HCT116 (cell line): ENCODE data around the gene GRB7. TPM values are rescaled to one million over a fixed set of nuclear protein-coding genes. Genes with fewer than 3 reads are reported as not detected.

Source experiments
- ATAC-seq: fragments of 200-7000 bp; cut with Tn5 transposase; 2 replicates; pipeline ENCODE4 v1.9.1; 2020; ENCODE audit warnings: mild to moderate bottlenecking, moderate library complexity
- BruUV-seq: library from RNA; stranded (reverse); fragments of 400-500 nt; replicated peaks from 2 replicates; lab custom pipeline; 2021; lab: Mats Ljungman, UMichigan
- CTCF ChIA-PET: fragments of 300-600 bp; sonication (Branson Sonifier 250); formaldehyde crosslinking; loops from one replicate; lab custom pipeline; 2021; ENCODE audit warnings: antibody characterized with exemption; lab: Charles Lee
- POLR2A ChIA-PET: fragments of 300-600, 350-600 bp; sonication (Branson Sonifier 250); formaldehyde crosslinking; loops from one replicate; lab custom pipeline; 2021; ENCODE audit warnings: antibody characterized with exemption; lab: Charles Lee
- RAD21 ChIA-PET, 2 experiments: fragments of 300-600 bp; sonication (Branson Sonifier 250); formaldehyde crosslinking; loops; one replicate each; lab custom pipeline; 2023; ENCODE audit warnings: low total read pairs in 2 of 2; ENCODE audit not compliant: uncharacterized antibody in 2 of 2, unreplicated experiment in 2 of 2, low non-redundant PET in 1 of 2; lab: Charles Lee
- DNase-seq: peaks from one replicate; pipeline ENCODE4 v3.0.0-alpha.2; 2010; ENCODE audit warnings: low read depth, low spot score
- H2AFZ ChIP-seq: fragments of 200-600 bp; shearing (Covaris generic), sonication (generic); 2 replicates; pipeline ENCODE4 v1.6.1; 2017; ENCODE audit warnings: low read depth, mixed run types, mixed read lengths, antibody characterized with exemption, low read length; ENCODE audit not compliant: poor library complexity, severe bottlenecking
- H3K27ac ChIP-seq: 2 replicates; pipeline ENCODE4 v1.5.1; 2012; ENCODE audit warnings: low read depth, low read length
- H3K27me3 ChIP-seq: fragments of 200-600 bp; sonication (generic); 2 replicates; pipeline ENCODE4 v1.6.1; 2016; ENCODE audit warnings: mixed run types, low read length, mixed read lengths; ENCODE audit not compliant: insufficient read depth
- H3K36me3 ChIP-seq, 2 experiments: fragments of 200-500 bp in 1 of 2; fragments of 200-600 bp in 1 of 2; sonication (Bioruptor generic) in 1 of 2; sonication (generic) in 1 of 2; 2 replicates each; pipeline versions ENCODE4 v1.5.1 to v1.6.1; 2014 to 2016; ENCODE audit warnings: low read length in 2 of 2, inconsistent platforms in 1 of 2, mixed read lengths in 1 of 2, mixed run types in 1 of 2; ENCODE audit not compliant: insufficient read depth in 2 of 2, control insufficient read depth in 1 of 2
- H3K4me1 ChIP-seq, 2 experiments: fragments of 200-600 bp in 1 of 2; sonication (generic) in 1 of 2; 2 replicates each; pipeline versions ENCODE4 v1.5.1 to v1.6.1; 2012 to 2017; ENCODE audit warnings: low read length in 2 of 2, inconsistent platforms in 1 of 2, mild to moderate bottlenecking in 1 of 2, mixed read lengths in 1 of 2, mixed run types in 1 of 2, moderate library complexity in 1 of 2; ENCODE audit not compliant: insufficient read depth in 2 of 2, control insufficient read depth in 1 of 2
- H3K4me2 ChIP-seq: fragments of 200-600 bp; sonication (generic); 2 replicates; pipeline ENCODE4 v1.6.1; 2017; ENCODE audit warnings: mixed run types, low read length, mixed read lengths
- H3K4me3 ChIP-seq, 2 experiments: fragments of 200-600 bp in 1 of 2; sonication (generic) in 1 of 2; replicated peaks in 1 of 2; 2 replicates each; pipeline ENCODE4 v1.5.1; 2011 to 2016; ENCODE audit warnings: low read length in 2 of 2, control low read depth in 1 of 2, low read depth in 1 of 2, mild to moderate bottlenecking in 1 of 2, mixed read lengths in 1 of 2, mixed run types in 1 of 2
- H3K79me2 ChIP-seq: fragments of 200-600 bp; sonication (generic); 2 replicates; pipeline ENCODE4 v1.6.1; 2017; ENCODE audit warnings: mild to moderate bottlenecking, mixed run types, low read length, moderate library complexity, mixed read lengths; ENCODE audit not compliant: insufficient read depth
- H3K9ac ChIP-seq: fragments of 200-600 bp; sonication (generic); 2 replicates; pipeline ENCODE4 v1.6.1; 2016; ENCODE audit warnings: low read length, mixed read lengths
- H3K9me2 ChIP-seq: fragments of 200-600 bp; sonication (generic), shearing (Covaris generic); 2 replicates; pipeline ENCODE4 v1.6.1; 2017; ENCODE audit warnings: mixed run types, mild to moderate bottlenecking, moderate library complexity; ENCODE audit not compliant: insufficient read depth
- H3K9me3 ChIP-seq, 2 experiments: fragments of 200-500 bp in 1 of 2; fragments of 200-600 bp in 1 of 2; sonication (Bioruptor generic) in 1 of 2; sonication (generic) in 1 of 2; 2 replicates each; pipeline ENCODE4 v1.6.1; 2014 to 2017; ENCODE audit warnings: low read length in 2 of 2, mixed read lengths in 2 of 2, inconsistent platforms in 1 of 2, low read depth in 1 of 2, mild to moderate bottlenecking in 1 of 2, mixed run types in 1 of 2, moderate library complexity in 1 of 2; ENCODE audit not compliant: control insufficient read depth in 1 of 2, insufficient read depth in 1 of 2
- H4K20me1 ChIP-seq: fragments of 200-600 bp; sonication (generic), shearing (Covaris generic); 2 replicates; pipeline ENCODE4 v1.6.1; 2017; ENCODE audit warnings: mixed run types, mild to moderate bottlenecking, moderate library complexity; ENCODE audit not compliant: insufficient read depth
- CBX3 ChIP-seq: IDR thresholded peaks from 2 replicates; pipeline ENCODE4 v1.6.1; 2012; ENCODE audit warnings: low read depth
- EGR1 ChIP-seq: IDR thresholded peaks from 2 replicates; pipeline ENCODE4 v1.6.1; 2012; ENCODE audit warnings: low read depth
- EZH2 ChIP-seq: fragments of 200-600 bp; sonication (generic); IDR thresholded peaks from 2 replicates; pipeline ENCODE4 v1.6.1; 2017; ENCODE audit warnings: antibody characterized with exemption, mixed run types
- EZH2phosphoT487 ChIP-seq: fragments of 200-600 bp; IDR thresholded peaks from 2 replicates; pipeline ENCODE4 v1.6.1; 2018; ENCODE audit warnings: antibody characterized with exemption, borderline replicate concordance
- JUND ChIP-seq: IDR thresholded peaks from 2 replicates; pipeline ENCODE4 v1.6.1; 2012
- MAX ChIP-seq: IDR thresholded peaks from 2 replicates; pipeline ENCODE4 v1.6.1; 2012
- POLR2A ChIP-seq: IDR thresholded peaks from 2 replicates; pipeline ENCODE4 v1.7.0; 2011; ENCODE audit warnings: borderline replicate concordance; ENCODE audit not compliant: insufficient read depth, insufficient read length; ENCODE audit errors: extremely low read depth
- POLR2AphosphoS5 ChIP-seq: IDR thresholded peaks from 2 replicates; pipeline ENCODE4 v1.6.1; 2011; ENCODE audit warnings: mild to moderate bottlenecking, low read depth, low read length, moderate library complexity
- RAD21 ChIP-seq: IDR thresholded peaks from 2 replicates; pipeline ENCODE4 v1.6.1; 2012; ENCODE audit warnings: low read depth, mild to moderate bottlenecking
- REST ChIP-seq: IDR thresholded peaks from 2 replicates; pipeline ENCODE4 v1.6.1; 2012; ENCODE audit warnings: low read depth
- SP1 ChIP-seq: IDR thresholded peaks from 2 replicates; pipeline ENCODE4 v1.6.1; 2012; ENCODE audit warnings: low read depth
- SRF ChIP-seq: IDR thresholded peaks from 2 replicates; pipeline ENCODE4 v1.6.1; 2012; ENCODE audit warnings: low read depth
- TCF7L2 ChIP-seq: IDR thresholded peaks from 2 replicates; pipeline ENCODE4 v1.7.0; 2011; ENCODE audit warnings: borderline replicate concordance, inconsistent platforms; ENCODE audit not compliant: insufficient read depth, insufficient read length; ENCODE audit errors: extremely low read depth
- YY1 ChIP-seq: IDR thresholded peaks from 2 replicates; pipeline ENCODE4 v1.6.1; 2011; ENCODE audit warnings: low read length, low read depth, moderate library complexity, mild to moderate bottlenecking; ENCODE audit not compliant: insufficient replicate concordance; ENCODE audit errors: extremely low read depth
- ZFX ChIP-seq: fragments of 450-650 bp; IDR thresholded peaks from 2 replicates; pipeline ENCODE4 v1.6.1; 2017
- ZNF274 ChIP-seq: fragments of 200-500 bp; sonication (Bioruptor generic); IDR thresholded peaks from 2 replicates; pipeline ENCODE4 v1.6.1; 2014; ENCODE audit warnings: mild to moderate bottlenecking, low read depth, low read length, inconsistent platforms
- intact Hi-C: fragments of 100-400 bp; cut with micrococcal nuclease; formaldehyde crosslinking; loops from 2 replicates; pipeline ENCODE4 v1.10.0; 2022
- total RNA-seq: library from RNA; stranded (reverse); gene quantifications from one replicate; pipeline ENCODE4 v1.2.1, GENCODE V29; 2021; ENCODE audit not compliant: unreplicated experiment
- TF ChIP-seq, protein P1 (sequence below): IDR thresholded peaks from 2 replicates; pipeline ENCODE4 v1.6.1; 2011; ENCODE audit warnings: mild to moderate bottlenecking, low read length, moderate library complexity; ENCODE audit not compliant: insufficient replicate concordance; ENCODE audit errors: extremely low read depth

Gene GRB7
- total RNA-seq, 1 experiment from 2014 or later, result 51.9 TPM

- H3K4me1 ChIP-seq, result peaks cover 19 to 23% of the 10 kb centered on the region in 2 experiments
- peaks cover 11 to 13% of the 10 kb centered on the region in 2 experiments; a peak in 2 of 4 replicates for H3K36me3 ChIP-seq
- ChIA-PET POLR2A (interaction anchor here (0.6 to 1.3 kb wide), 2 partner anchors 9 to 20 kb away, joined by 3 to 4 read pairs; no protein-coding TSS in a partner anchor), CTCF (no interaction called here), RAD21 (no interaction called here)
- intact Hi-C loops, result no loop called here
- TF ChIP-seq MAX (no peak), EGR1 (no peak), ZFX (no peak), POLR2A (no peak), SRF (no peak), CBX3 (no peak), TCF7L2 (no peak), REST (no peak), YY1 (no peak), EZH2 (no peak), RAD21 (no peak), ZNF274 (no peak), EZH2phosphoT487 (no peak), POLR2AphosphoS5 (no peak), JUND (no peak), SP1 (no peak)
- TF ChIP-seq, protein P1, sequence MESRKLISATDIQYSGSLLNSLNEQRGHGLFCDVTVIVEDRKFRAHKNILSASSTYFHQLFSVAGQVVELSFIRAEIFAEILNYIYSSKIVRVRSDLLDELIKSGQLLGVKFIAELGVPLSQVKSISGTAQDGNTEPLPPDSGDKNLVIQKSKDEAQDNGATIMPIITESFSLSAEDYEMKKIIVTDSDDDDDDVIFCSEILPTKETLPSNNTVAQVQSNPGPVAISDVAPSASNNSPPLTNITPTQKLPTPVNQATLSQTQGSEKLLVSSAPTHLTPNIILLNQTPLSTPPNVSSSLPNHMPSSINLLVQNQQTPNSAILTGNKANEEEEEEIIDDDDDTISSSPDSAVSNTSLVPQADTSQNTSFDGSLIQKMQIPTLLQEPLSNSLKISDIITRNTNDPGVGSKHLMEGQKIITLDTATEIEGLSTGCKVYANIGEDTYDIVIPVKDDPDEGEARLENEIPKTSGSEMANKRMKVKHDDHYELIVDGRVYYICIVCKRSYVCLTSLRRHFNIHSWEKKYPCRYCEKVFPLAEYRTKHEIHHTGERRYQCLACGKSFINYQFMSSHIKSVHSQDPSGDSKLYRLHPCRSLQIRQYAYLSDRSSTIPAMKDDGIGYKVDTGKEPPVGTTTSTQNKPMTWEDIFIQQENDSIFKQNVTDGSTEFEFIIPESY, result no peak
- H3K9me3 ChIP-seq, result no peaks in the 10 kb centered on the region
- no peak overlapping the region for H3K4me2 ChIP-seq
- no peaks in the 10 kb centered on the region for H3K27me3 ChIP-seq
- DNase-seq, result no peak
- ATAC-seq, result no peak
- no TSS peak for BruUV-seq
- H3K4me3 ChIP-seq, result no peak overlapping the region
- no peak overlapping the region for H3K9ac ChIP-seq
- H4K20me1 ChIP-seq, result no peaks in the 10 kb centered on the region
- H3K9me2 ChIP-seq, result no peaks in the 10 kb centered on the region
- H3K27ac ChIP-seq, result no peak overlapping the region
- peaks cover 18% of the 10 kb centered on the region; the same call in 1 of the 2 replicates for H3K79me2 ChIP-seq
- no peak overlapping the region for H2AFZ ChIP-seq
Observed at GRCh38 chr17:39744075-39744835, 6.5 kb downstream of the GRB7 start.
